HepG2 (cell line): ENCODE measurements around the gene DSCAML1. TPM values are rescaled to one million over a fixed set of nuclear protein-coding genes. Genes with fewer than 3 reads are reported as not detected.

ENCODE experiments used
- FOSL2 ChIP-seq: sonication (generic); formaldehyde crosslinking; IDR thresholded peaks from 2 replicates; pipeline ENCODE4 v1.4.0; 2020; ENCODE audit warnings: missing genetic modification reagents
- HMG20B ChIP-seq: conservative IDR thresholded peaks from 2 replicates; pipeline ENCODE4 v1.6.1; 2016; ENCODE audit warnings: missing genetic modification reagents, missing compliant biosample characterization
- POLR2G ChIP-seq: fragments of 200-400 bp; formaldehyde crosslinking; IDR thresholded peaks from 2 replicates; pipeline ENCODE4 v1.6.1; 2018; ENCODE audit warnings: mild to moderate bottlenecking, low read depth, low read length, moderate library complexity
- RAD21 ChIP-seq: fragments of 450-650 bp; formaldehyde crosslinking; IDR thresholded peaks from 2 replicates; pipeline ENCODE4 v1.5.0; 2020; ENCODE audit warnings: mild to moderate bottlenecking
- RBM22 ChIP-seq: fragments of 200-400 bp; formaldehyde crosslinking; optimal IDR thresholded peaks from 2 replicates; pipeline ENCODE3; 2017; ENCODE audit warnings: mild to moderate bottlenecking, low read length, moderate library complexity
- SALL1 ChIP-seq: sonication (generic); formaldehyde crosslinking; IDR thresholded peaks from 2 replicates; pipeline ENCODE4 v1.8.0; 2022; ENCODE audit warnings: mild to moderate bottlenecking, missing genetic modification reagents
- STAG1 ChIP-seq: sonication (generic); formaldehyde crosslinking; IDR thresholded peaks from 2 replicates; pipeline ENCODE4 v1.4.0; 2020; ENCODE audit warnings: missing genetic modification reagents
- TGIF2 ChIP-seq: IDR thresholded peaks from 2 replicates; pipeline ENCODE4 v1.6.1; 2016; ENCODE audit warnings: control low read depth, missing compliant biosample characterization
- ZBTB7A ChIP-seq: sonication (generic); formaldehyde crosslinking; IDR thresholded peaks from 2 replicates; pipeline ENCODE4 v1.8.0; 2022; ENCODE audit warnings: mild to moderate bottlenecking, missing genetic modification reagents
- polyA plus RNA-seq, 8 experiments: library from polyadenylated mRNA; depleted of rRNA in 3 of 8; stranded (reverse) in 7 of 8; unstranded in 1 of 8; fragments of >200 nt; fragmentation: Illumina TruSeq in 4 of 8; extraction: Trizol in 4 of 8; gene quantifications; 2 replicates each; pipeline versions ENCODE4 v1.2.1 to v1.2.3, GENCODE V29; 2011 to 2016; ENCODE audit warnings: low read depth in 4 of 8, missing spikeins in 1 of 8, mixed read lengths in 1 of 8; ENCODE audit not compliant: insufficient read depth in 1 of 8
- total RNA-seq, 5 experiments: library from RNA; depleted of rRNA; stranded (reverse); fragments of >200 nt; fragmentation: Illumina TruSeq; extraction: Trizol; gene quantifications; 2 replicates each; pipeline ENCODE4 v1.2.3, GENCODE V29; 2016; ENCODE audit warnings: low read depth in 1 of 5
- TF ChIP-seq, protein P1 (sequence below): sonication (generic); formaldehyde crosslinking; IDR thresholded peaks from 2 replicates; pipeline ENCODE4 v1.4.0; 2020; ENCODE audit warnings: mild to moderate bottlenecking, low read depth, missing genetic modification reagents
- TF ChIP-seq, protein P2 (sequence below): sonication (generic); formaldehyde crosslinking; IDR thresholded peaks from 2 replicates; pipeline ENCODE4 v1.5.1; 2020; ENCODE audit warnings: mild to moderate bottlenecking, missing genetic modification reagents, moderate library complexity
- TF ChIP-seq, protein P3 (sequence below): sonication (generic); formaldehyde crosslinking; IDR thresholded peaks from 2 replicates; pipeline ENCODE4 v1.8.0; 2022; ENCODE audit warnings: missing genetic modification reagents, low read depth, mild to moderate bottlenecking, borderline replicate concordance
- TF ChIP-seq, protein P4 (sequence below): sonication (generic); formaldehyde crosslinking; IDR thresholded peaks from 2 replicates; pipeline ENCODE4 v1.5.0; 2020; ENCODE audit warnings: mild to moderate bottlenecking, missing genetic modification reagents, moderate library complexity
- TF ChIP-seq, protein P5 (sequence below): IDR thresholded peaks from 2 replicates; pipeline ENCODE4 v1.6.1; 2016; ENCODE audit warnings: missing compliant biosample characterization, missing genetic modification reagents, borderline replicate concordance
- TF ChIP-seq, protein P6 (sequence below): sonication (generic); formaldehyde crosslinking; IDR thresholded peaks from 2 replicates; pipeline ENCODE4 v1.8.1; 2023; ENCODE audit warnings: missing genetic modification reagents, mild to moderate bottlenecking, borderline replicate concordance
- TF ChIP-seq, protein P7 (sequence below): sonication (generic); formaldehyde crosslinking; IDR thresholded peaks from 2 replicates; pipeline ENCODE4; 2020; ENCODE audit warnings: missing genetic modification reagents, mild to moderate bottlenecking, borderline replicate concordance

DSCAML1 gene
- total and polyA plus RNA-seq, 2 of the 13 experiments (the other 11 are each of a cell fraction or from before 2014, with no cell fraction given), result 0.29 to 0.40 TPM

DNA sequence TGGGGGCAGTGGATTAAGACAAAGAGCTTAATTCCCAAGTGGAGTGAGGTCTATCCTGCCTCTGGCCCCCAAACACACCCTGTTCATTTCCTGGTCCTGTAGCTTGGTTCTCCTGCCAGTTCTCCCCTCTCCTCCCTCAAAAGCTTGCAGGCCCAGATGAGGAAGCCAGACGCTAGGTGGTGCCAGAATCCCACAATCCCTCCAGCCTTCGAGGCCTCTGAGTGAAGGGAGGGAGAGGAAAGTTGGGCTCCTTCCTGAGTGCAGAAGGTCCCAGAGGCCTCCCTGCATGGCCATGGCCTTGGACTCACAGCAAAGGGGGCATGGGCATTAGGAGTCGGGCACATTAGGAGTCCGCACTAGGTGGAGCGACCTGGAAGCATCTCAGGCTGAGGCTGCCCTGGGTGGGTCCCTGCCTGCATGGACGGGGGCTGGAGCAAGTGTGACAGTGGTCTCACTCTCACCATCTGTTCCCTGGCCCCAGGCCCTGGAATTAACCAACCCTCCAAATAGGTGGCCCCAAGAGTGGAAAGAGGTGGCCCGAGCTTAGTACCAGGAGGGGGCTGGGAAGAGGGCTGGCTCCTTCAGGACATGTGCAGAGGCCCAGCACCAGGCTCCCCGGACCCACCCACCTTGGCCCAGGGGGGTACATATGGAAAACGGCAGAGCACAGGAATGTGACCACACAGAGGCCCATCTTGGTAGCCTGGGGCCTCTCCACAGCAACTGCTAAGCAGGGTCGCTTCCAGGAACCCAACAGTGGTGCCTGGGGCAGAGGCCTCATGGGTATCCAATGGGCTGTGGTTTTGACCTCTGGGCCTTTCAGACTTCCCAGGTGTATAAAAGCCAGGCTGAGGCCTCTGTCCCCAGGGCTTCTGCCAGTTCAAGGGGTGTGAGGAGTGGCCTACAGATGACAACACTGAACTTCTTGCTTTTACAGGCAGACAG lies 22.4 kb upstream of the DSCAML1 start (continued):
- TF ChIP-seq, protein P1, sequence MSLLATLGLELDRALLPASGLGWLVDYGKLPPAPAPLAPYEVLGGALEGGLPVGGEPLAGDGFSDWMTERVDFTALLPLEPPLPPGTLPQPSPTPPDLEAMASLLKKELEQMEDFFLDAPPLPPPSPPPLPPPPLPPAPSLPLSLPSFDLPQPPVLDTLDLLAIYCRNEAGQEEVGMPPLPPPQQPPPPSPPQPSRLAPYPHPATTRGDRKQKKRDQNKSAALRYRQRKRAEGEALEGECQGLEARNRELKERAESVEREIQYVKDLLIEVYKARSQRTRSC (CRISPR knock-in tag), result no peak
- TF ChIP-seq, protein P2, sequence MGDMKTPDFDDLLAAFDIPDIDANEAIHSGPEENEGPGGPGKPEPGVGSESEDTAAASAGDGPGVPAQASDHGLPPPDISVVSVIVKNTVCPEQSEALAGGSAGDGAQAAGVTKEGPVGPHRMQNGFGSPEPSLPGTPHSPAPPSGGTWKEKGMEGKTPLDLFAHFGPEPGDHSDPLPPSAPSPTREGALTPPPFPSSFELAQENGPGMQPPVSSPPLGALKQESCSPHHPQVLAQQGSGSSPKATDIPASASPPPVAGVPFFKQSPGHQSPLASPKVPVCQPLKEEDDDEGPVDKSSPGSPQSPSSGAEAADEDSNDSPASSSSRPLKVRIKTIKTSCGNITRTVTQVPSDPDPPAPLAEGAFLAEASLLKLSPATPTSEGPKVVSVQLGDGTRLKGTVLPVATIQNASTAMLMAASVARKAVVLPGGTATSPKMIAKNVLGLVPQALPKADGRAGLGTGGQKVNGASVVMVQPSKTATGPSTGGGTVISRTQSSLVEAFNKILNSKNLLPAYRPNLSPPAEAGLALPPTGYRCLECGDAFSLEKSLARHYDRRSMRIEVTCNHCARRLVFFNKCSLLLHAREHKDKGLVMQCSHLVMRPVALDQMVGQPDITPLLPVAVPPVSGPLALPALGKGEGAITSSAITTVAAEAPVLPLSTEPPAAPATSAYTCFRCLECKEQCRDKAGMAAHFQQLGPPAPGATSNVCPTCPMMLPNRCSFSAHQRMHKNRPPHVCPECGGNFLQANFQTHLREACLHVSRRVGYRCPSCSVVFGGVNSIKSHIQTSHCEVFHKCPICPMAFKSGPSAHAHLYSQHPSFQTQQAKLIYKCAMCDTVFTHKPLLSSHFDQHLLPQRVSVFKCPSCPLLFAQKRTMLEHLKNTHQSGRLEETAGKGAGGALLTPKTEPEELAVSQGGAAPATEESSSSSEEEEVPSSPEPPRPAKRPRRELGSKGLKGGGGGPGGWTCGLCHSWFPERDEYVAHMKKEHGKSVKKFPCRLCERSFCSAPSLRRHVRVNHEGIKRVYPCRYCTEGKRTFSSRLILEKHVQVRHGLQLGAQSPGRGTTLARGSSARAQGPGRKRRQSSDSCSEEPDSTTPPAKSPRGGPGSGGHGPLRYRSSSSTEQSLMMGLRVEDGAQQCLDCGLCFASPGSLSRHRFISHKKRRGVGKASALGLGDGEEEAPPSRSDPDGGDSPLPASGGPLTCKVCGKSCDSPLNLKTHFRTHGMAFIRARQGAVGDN (CRISPR knock-in tag), result peak; percentile 33
- TF ChIP-seq, protein P3, sequence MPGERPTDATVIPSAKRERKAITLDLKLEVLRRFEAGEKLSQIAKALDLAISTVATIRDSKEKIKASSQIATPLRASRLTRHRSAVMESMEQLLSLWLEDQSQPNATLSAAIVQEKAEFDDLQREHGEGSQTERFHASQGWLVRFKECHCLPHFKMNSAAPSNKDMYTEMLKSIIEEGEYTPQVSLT, result no peak
- TF ChIP-seq POLR2G (peak; percentile 15; the same call in 1 of the 2 replicates), HMG20B (no peak), FOSL2 (CRISPR knock-in tag) (0 out of 2 replicates have a peak, but pooled peaks have one; percentile 23), TGIF2 (CRISPR knock-in tag) (0 out of 2 replicates have a peak, but pooled peaks have one; percentile 12), RAD21 (CRISPR knock-in tag) (peak; percentile 60), RBM22 (peak; percentile 48), STAG1 (CRISPR knock-in tag) (peak; percentile 77), SALL1 (peak; percentile 37; the same call in 1 of the 2 replicates), ZBTB7A (CRISPR knock-in tag) (no peak)
- TF ChIP-seq, protein P4, sequence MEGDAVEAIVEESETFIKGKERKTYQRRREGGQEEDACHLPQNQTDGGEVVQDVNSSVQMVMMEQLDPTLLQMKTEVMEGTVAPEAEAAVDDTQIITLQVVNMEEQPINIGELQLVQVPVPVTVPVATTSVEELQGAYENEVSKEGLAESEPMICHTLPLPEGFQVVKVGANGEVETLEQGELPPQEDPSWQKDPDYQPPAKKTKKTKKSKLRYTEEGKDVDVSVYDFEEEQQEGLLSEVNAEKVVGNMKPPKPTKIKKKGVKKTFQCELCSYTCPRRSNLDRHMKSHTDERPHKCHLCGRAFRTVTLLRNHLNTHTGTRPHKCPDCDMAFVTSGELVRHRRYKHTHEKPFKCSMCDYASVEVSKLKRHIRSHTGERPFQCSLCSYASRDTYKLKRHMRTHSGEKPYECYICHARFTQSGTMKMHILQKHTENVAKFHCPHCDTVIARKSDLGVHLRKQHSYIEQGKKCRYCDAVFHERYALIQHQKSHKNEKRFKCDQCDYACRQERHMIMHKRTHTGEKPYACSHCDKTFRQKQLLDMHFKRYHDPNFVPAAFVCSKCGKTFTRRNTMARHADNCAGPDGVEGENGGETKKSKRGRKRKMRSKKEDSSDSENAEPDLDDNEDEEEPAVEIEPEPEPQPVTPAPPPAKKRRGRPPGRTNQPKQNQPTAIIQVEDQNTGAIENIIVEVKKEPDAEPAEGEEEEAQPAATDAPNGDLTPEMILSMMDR (CRISPR knock-in tag), result peak; percentile 91
- TF ChIP-seq, protein P5, sequence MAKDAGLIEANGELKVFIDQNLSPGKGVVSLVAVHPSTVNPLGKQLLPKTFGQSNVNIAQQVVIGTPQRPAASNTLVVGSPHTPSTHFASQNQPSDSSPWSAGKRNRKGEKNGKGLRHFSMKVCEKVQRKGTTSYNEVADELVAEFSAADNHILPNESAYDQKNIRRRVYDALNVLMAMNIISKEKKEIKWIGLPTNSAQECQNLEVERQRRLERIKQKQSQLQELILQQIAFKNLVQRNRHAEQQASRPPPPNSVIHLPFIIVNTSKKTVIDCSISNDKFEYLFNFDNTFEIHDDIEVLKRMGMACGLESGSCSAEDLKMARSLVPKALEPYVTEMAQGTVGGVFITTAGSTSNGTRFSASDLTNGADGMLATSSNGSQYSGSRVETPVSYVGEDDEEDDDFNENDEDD (CRISPR knock-in tag), result no peak
- TF ChIP-seq, protein P6, sequence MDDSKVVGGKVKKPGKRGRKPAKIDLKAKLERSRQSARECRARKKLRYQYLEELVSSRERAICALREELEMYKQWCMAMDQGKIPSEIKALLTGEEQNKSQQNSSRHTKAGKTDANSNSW (CRISPR knock-in tag), result no peak
- TF ChIP-seq, protein P7, sequence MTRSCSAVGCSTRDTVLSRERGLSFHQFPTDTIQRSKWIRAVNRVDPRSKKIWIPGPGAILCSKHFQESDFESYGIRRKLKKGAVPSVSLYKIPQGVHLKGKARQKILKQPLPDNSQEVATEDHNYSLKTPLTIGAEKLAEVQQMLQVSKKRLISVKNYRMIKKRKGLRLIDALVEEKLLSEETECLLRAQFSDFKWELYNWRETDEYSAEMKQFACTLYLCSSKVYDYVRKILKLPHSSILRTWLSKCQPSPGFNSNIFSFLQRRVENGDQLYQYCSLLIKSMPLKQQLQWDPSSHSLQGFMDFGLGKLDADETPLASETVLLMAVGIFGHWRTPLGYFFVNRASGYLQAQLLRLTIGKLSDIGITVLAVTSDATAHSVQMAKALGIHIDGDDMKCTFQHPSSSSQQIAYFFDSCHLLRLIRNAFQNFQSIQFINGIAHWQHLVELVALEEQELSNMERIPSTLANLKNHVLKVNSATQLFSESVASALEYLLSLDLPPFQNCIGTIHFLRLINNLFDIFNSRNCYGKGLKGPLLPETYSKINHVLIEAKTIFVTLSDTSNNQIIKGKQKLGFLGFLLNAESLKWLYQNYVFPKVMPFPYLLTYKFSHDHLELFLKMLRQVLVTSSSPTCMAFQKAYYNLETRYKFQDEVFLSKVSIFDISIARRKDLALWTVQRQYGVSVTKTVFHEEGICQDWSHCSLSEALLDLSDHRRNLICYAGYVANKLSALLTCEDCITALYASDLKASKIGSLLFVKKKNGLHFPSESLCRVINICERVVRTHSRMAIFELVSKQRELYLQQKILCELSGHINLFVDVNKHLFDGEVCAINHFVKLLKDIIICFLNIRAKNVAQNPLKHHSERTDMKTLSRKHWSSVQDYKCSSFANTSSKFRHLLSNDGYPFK (CRISPR knock-in tag), result no peak
